HG02571 (cell line): ENCODE data around the gene SOCS3.
A peak's percentile ranks its signal among the peaks of the same experiment; 100 is the strongest.

Experiments used
- ATAC-seq: cut with Tn5 transposase; IDR thresholded peaks from one replicate; pipeline ENCODE4 v1.9.1; 2021; ENCODE audit warnings: mild to moderate bottlenecking, moderate library complexity; ENCODE audit not compliant: unreplicated experiment

Gene SOCS3

GRCh38 chr17:78368854-78369495, 9.1 kb upstream of the SOCS3 start:
- no peak for ATAC-seq

GRCh38 chr17:78368348-78368747, 8.5 kb upstream of the SOCS3 start:
- ATAC-seq = no peak

GRCh38 chr17:78367193-78367592, 7.3 kb upstream of the SOCS3 start:
- no peak for ATAC-seq

- no peak for ATAC-seq
Measured at GRCh38 chr17:78366109-78366848, 6.4 kb upstream of the SOCS3 start.

GRCh38 chr17:78365561-78366108, 5.8 kb upstream of the SOCS3 start:
- ATAC-seq = no peak

- ATAC-seq = no peak
Measured at GRCh38 chr17:78364436-78365281, 4.8 kb upstream of the SOCS3 start.

- no peak for ATAC-seq
Measured at GRCh38 chr17:78362671-78363070, 2.8 kb upstream of the SOCS3 start.

GRCh38 chr17:78362232-78362631, 2.4 kb upstream of the SOCS3 start:
- no peak for ATAC-seq

GRCh38 chr17:78361225-78361701, 1.4 kb upstream of the SOCS3 start:
- ATAC-seq = no peak

- ATAC-seq = peak; percentile 27
Measured at GRCh38 chr17:78360371-78361224, 721 bp upstream of the SOCS3 start.

- ATAC-seq = peak; percentile 3
Measured at GRCh38 chr17:78359321-78359996, 418 bp downstream of the SOCS3 start.

- no peak for ATAC-seq
Measured at GRCh38 chr17:78358538-78359320, 1.1 kb downstream of the SOCS3 start.

- no peak for ATAC-seq
Measured at GRCh38 chr17:78357672-78358537, 2.0 kb downstream of the SOCS3 start.

GRCh38 chr17:78357177-78357586, 2.7 kb downstream of the SOCS3 start:
- no peak for ATAC-seq

- no peak for ATAC-seq
Measured at GRCh38 chr17:78356101-78356713, 3.7 kb downstream of the SOCS3 start.

- no peak for ATAC-seq
Measured at GRCh38 chr17:78355701-78356100, 4.2 kb downstream of the SOCS3 start.

- no peak for ATAC-seq
Measured at GRCh38 chr17:78355045-78355641, 4.7 kb downstream of the SOCS3 start.
